Keratinocyte (primary cell): ENCODE data around the gene NAA10. TPM values are rescaled to one million over a fixed set of nuclear protein-coding genes. Genes with fewer than 3 reads are reported as not detected.

ENCODE experiments used
- DNase-seq: peaks from one replicate; pipeline ENCODE4 v3.0.0-alpha.2; 2011; ENCODE audit warnings: low read depth, missing footprints, low spot score
- FAIRE-seq: peaks from 2 replicates; lab custom pipeline; 2011; peaks lifted over from hg19 to GRCh38; lab: Jason Lieb, UNC
- H2AFZ ChIP-seq: 2 replicates; pipeline ENCODE4 v1.6.0; 2012; ENCODE audit warnings: low read length, control low read depth, inconsistent platforms; ENCODE audit not compliant: control insufficient read depth
- H3K27ac ChIP-seq: 2 replicates; pipeline ENCODE4 v1.5.1; 2011; ENCODE audit warnings: low read length; ENCODE audit not compliant: control insufficient read depth, insufficient read depth
- H3K27me3 ChIP-seq: 3 replicates; pipeline ENCODE4 v1.6.0; 2011; ENCODE audit warnings: low read length; ENCODE audit not compliant: control insufficient read depth, insufficient read depth; ENCODE audit errors: extremely low read depth
- H3K36me3 ChIP-seq, 2 experiments: 2 replicates in 1 of 2; 3 replicates in 1 of 2; pipeline ENCODE4 v1.5.1; 2011; ENCODE audit warnings: low read length in 2 of 2, mild to moderate bottlenecking in 1 of 2; ENCODE audit not compliant: control insufficient read depth in 2 of 2, insufficient read depth in 2 of 2; ENCODE audit errors: extremely low read depth in 1 of 2
- H3K4me1 ChIP-seq: 3 replicates; pipeline ENCODE4 v1.5.1; 2011; ENCODE audit warnings: low read length; ENCODE audit not compliant: control insufficient read depth, insufficient read depth; ENCODE audit errors: extremely low read depth
- H3K4me2 ChIP-seq: 3 replicates; pipeline ENCODE4 v1.6.0; 2011; ENCODE audit warnings: low read depth, low read length; ENCODE audit not compliant: control insufficient read depth, insufficient read depth; ENCODE audit errors: extremely low read depth
- H3K4me3 ChIP-seq, 3 experiments: fragments of 200-600 bp in 1 of 3; sonication (generic) in 1 of 3; 2 replicates in 2 of 3; 3 replicates in 1 of 3; pipeline ENCODE4 v1.5.1; 2011 to 2016; ENCODE audit warnings: low read length in 3 of 3, mild to moderate bottlenecking in 3 of 3, control low read depth in 2 of 3, inconsistent platforms in 1 of 3, low read depth in 1 of 3, mixed read lengths in 1 of 3, mixed run types in 1 of 3, moderate library complexity in 1 of 3; ENCODE audit not compliant: control insufficient read depth in 2 of 3, insufficient read depth in 2 of 3; ENCODE audit errors: extremely low read depth in 1 of 3
- H3K79me2 ChIP-seq: 2 replicates; pipeline ENCODE4 v1.6.0; 2012; ENCODE audit warnings: low read length; ENCODE audit not compliant: control insufficient read depth, insufficient read depth
- H3K9ac ChIP-seq: 3 replicates; pipeline ENCODE4 v1.6.0; 2011; ENCODE audit warnings: low read length; ENCODE audit not compliant: control insufficient read depth, insufficient read depth; ENCODE audit errors: extremely low read depth
- H3K9me1 ChIP-seq: 3 replicates; pipeline ENCODE4 v1.6.0; 2011; ENCODE audit warnings: low read length; ENCODE audit not compliant: control insufficient read depth, insufficient read depth; ENCODE audit errors: extremely low read depth
- H3K9me3 ChIP-seq: 2 replicates; pipeline ENCODE4 v1.5.1; 2012; ENCODE audit warnings: low read depth, low read length; ENCODE audit not compliant: control insufficient read depth
- H4K20me1 ChIP-seq: 3 replicates; pipeline ENCODE4 v1.6.0; 2011; ENCODE audit warnings: low read length; ENCODE audit not compliant: control insufficient read depth, insufficient read depth; ENCODE audit errors: extremely low read depth
- EZH2 ChIP-seq: IDR thresholded peaks from one replicate; pipeline ENCODE4 v1.6.1; 2012; ENCODE audit warnings: inconsistent platforms, mild to moderate bottlenecking, low read length, moderate library complexity
- dilution Hi-C: fragments of 300-500 bp; cut with MboI; formaldehyde crosslinking; loops from one replicate; pipeline ENCODE4 v1.7.0; 2020; ENCODE audit warnings: low sequenced_read_pairs; ENCODE audit not compliant: extremely low pct_ligation_motif_present
- polyA plus RNA-seq, 5 experiments: library from polyadenylated mRNA; depleted of rRNA in 3 of 5; stranded (reverse) in 3 of 5; stranded (forward) in 1 of 5; unstranded in 1 of 5; fragments of >200 nt; gene quantifications; 1 replicate in 1 of 5; 2 replicates in 3 of 5; 3 replicates in 1 of 5; pipeline versions ENCODE4 v1.2.1 to v1.2.3, GENCODE V29; 2011 to 2012; ENCODE audit warnings: missing spikeins in 2 of 5, low read depth in 1 of 5, low replicate concordance in 1 of 5
- TF ChIP-seq, protein P1 (sequence below), 3 experiments: IDR thresholded peaks in 1 of 3; conservative IDR thresholded peaks in 1 of 3; optimal IDR thresholded peaks in 1 of 3; 2 replicates in 2 of 3; 3 replicates in 1 of 3; pipeline versions ENCODE3 to v1.5.1; 2011; ENCODE audit warnings: low read length in 3 of 3, mild to moderate bottlenecking in 3 of 3, moderate library complexity in 2 of 3, control low read depth in 1 of 3, inconsistent platforms in 1 of 3; ENCODE audit not compliant: insufficient read depth in 2 of 3; ENCODE audit errors: extremely low read depth in 1 of 3

The NAA10 gene
- polyA plus RNA-seq, 1 donor (not counting 4 experiments of a cell fraction or from before 2014, with no cell fraction given), result 103 TPM

DNA sequence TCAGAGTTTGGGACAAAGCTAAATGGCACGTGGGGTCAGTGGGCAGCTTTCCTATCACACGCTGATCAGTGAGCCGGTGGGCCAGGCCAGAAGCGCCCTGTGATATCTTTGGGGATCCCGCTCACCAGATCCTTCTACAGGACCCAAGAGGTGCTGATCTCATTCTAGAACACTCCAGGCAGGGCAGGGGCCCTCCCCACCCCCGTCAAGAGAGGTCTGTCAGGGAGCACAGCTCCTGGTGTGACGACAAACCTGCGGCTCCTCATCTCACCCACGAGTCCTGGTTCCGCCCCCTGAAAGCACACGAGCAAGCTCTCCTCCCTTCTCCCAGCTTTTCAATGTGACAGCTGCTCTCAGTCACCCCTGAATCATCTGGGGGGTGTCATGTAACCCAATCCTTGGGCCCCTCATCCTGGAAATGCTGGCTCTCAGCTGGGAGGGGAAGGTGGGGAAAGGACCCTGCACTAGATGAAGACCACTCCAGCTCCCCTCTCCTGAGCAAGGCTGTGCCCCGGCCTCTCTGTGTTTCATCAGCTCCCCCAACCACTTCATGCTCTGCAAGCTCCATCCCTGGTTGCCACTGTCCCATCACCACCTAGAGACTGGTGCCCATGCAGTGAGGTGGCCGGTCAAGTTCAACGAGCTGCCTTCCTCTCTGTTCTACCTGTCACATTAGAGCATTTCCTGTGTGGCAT, 32.2 kb upstream of the NAA10 start:
- Histone ChIP-seq H3K4me3 (no peak overlapping the region), H3K27me3 (no peaks in the 10 kb centered on the region), H3K9me1 (no peaks in the 10 kb centered on the region), H3K79me2 (peaks cover 80% of the 10 kb centered on the region), H2AFZ (no peak overlapping the region), H3K4me2 (no peak overlapping the region), H3K36me3 (peaks cover 3 to 16% of the 10 kb centered on the region in 2 experiments), H3K9ac (no peak overlapping the region), H4K20me1 (peaks cover 20% of the 10 kb centered on the region), H3K27ac (no peak overlapping the region), H3K9me3 (no peaks in the 10 kb centered on the region), H3K4me1 (peaks cover 12% of the 10 kb centered on the region)
- no peak for FAIRE-seq
- no peak for TF ChIP-seq EZH2
- TF ChIP-seq, protein P1, sequence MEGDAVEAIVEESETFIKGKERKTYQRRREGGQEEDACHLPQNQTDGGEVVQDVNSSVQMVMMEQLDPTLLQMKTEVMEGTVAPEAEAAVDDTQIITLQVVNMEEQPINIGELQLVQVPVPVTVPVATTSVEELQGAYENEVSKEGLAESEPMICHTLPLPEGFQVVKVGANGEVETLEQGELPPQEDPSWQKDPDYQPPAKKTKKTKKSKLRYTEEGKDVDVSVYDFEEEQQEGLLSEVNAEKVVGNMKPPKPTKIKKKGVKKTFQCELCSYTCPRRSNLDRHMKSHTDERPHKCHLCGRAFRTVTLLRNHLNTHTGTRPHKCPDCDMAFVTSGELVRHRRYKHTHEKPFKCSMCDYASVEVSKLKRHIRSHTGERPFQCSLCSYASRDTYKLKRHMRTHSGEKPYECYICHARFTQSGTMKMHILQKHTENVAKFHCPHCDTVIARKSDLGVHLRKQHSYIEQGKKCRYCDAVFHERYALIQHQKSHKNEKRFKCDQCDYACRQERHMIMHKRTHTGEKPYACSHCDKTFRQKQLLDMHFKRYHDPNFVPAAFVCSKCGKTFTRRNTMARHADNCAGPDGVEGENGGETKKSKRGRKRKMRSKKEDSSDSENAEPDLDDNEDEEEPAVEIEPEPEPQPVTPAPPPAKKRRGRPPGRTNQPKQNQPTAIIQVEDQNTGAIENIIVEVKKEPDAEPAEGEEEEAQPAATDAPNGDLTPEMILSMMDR (optimal IDR thresholded peaks at IDR 0.05 in 1 of 3, IDR thresholded peaks at IDR 0.05 in 1 of 3, conservative IDR thresholded peaks at IDR 0.05 in 1 of 3; ENCODE audit: extremely low read depth in 1 of 3, insufficient read depth in 2 of 3, low read length in 3 of 3), result no peak
- dilution Hi-C loops, result no loop called here
- no peak for DNase-seq

DNA sequence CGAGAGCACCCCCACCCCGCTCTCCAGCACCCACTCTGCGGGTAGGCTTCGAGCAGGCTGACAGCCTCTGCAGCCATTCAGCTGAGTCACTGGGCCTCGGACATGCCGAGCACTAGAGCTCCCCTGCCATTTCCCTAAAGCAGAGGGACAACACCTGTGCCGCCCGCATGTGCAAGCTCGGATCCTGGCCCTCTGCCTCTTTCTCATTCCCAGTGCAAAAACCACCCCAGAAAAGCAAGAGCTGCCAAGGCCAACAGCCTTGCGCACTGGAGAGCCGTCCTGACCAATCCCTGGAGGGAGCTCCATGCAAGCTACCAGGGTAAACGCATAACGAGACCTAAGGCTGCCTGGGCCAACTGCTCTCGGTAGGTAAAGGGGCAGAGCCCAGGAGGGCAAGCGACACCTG, 31.4 kb upstream of the NAA10 start:
- H3K4me3 ChIP-seq, result no peak overlapping the region
- H3K9me3 ChIP-seq, result no peaks in the 10 kb centered on the region
- dilution Hi-C loops, result no loop called here
- no peaks in the 10 kb centered on the region for H3K9me1 ChIP-seq
- DNase-seq, result no peak
- TF ChIP-seq, protein P1 (optimal IDR thresholded peaks at IDR 0.05 in 1 of 3, IDR thresholded peaks at IDR 0.05 in 1 of 3, conservative IDR thresholded peaks at IDR 0.05 in 1 of 3; ENCODE audit: extremely low read depth in 1 of 3, insufficient read depth in 2 of 3, low read length in 3 of 3), result no peak
- no peak for TF ChIP-seq EZH2
- no peak overlapping the region for H3K4me2 ChIP-seq
- peaks cover 20% of the 10 kb centered on the region for H4K20me1 ChIP-seq
- H3K79me2 ChIP-seq, result peaks cover 80% of the 10 kb centered on the region
- H3K36me3 ChIP-seq, result peaks cover 5 to 23% of the 10 kb centered on the region in 2 experiments
- FAIRE-seq, result no peak
- H3K4me1 ChIP-seq, result peaks cover 12% of the 10 kb centered on the region
- no peak overlapping the region for H2AFZ ChIP-seq
- H3K27me3 ChIP-seq, result no peaks in the 10 kb centered on the region
- H3K27ac ChIP-seq, result no peak overlapping the region
- no peak overlapping the region for H3K9ac ChIP-seq
